ENCODE results near the gene LMO7. TPM values are rescaled to one million over a fixed set of nuclear protein-coding genes. Genes with fewer than 3 reads are reported as not detected.

LMO7 gene
- total and polyA plus RNA-seq, 2 donors from 2014 or later: 44.0 to 138 TPM

DNA sequence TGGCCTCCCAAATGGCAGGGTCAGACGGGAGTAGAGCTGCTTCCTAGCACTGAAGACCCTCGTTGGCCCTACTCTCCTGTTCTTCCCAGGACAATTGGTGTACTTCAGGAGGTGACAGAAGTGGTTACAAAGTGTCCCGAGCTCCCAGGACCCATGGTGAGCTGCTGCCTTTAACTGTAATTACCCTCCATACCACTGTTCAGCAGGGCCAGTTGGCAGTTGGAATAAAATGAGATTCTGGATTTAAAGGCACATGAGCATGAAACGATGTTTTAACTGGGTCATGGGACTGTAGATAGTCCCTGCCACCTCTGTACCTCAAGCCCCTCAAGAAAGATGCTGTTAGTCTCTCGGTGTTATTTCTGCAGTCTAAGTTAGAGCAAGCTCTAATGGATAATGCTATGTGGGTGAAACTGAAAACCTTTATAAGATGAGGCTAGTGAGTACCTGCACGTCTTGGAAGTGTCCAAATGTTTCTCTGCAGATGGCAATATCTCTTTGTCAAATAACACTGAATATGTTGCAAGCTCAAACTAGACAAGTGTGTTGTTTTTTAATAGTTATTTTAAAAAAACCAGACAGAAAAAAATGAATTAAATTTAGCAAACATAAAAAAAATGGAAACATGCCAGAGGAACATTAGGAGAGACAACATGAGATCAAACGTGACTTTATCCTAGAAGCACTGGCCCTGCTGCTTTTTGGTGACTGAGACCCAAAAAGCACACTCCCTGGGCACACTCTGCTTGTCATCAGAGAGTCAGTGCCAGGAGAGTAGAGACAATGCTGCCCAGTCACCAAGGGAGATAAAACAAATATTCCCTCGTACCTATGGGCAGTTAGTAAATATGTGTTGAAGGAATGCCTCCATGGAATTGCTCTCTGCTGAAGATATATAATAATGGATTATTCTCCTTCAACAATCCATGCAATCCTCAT lies 266.3 kb downstream of the LMO7 start:
- Histone ChIP-seq H3K36me3 (ENCODE audit: control insufficient read depth in 2 of 3, insufficient read depth in 3 of 3, low read length in 3 of 3) (no peaks in the 10 kb centered on the region), H3K27me3 (ENCODE audit: control insufficient read depth, insufficient read depth, low read length) (no peaks in the 10 kb centered on the region), H3K4me1 (ENCODE audit: control insufficient read depth in 2 of 3, insufficient read depth in 2 of 3, low read depth in 1 of 3, low read length in 3 of 3) (no peaks in the 10 kb centered on the region), H3K9me3 (ENCODE audit: control insufficient read depth in 2 of 3, insufficient read depth in 1 of 3, low read length in 3 of 3) (no peaks in the 10 kb centered on the region), H3K27ac (ENCODE audit: low read depth in 2 of 2, low read length in 2 of 2) (no peak overlapping the region), H3K9ac (ENCODE audit: low read length in 3 of 3) (no peak overlapping the region), H3K4me3 (ENCODE audit: low read length in 3 of 3) (no peak overlapping the region)
- intact Hi-C loops (cut with DNase I): no loop called here
- DNase-seq (no peak), FAIRE-seq (no peak)
- TF ChIP-seq, protein P1, sequence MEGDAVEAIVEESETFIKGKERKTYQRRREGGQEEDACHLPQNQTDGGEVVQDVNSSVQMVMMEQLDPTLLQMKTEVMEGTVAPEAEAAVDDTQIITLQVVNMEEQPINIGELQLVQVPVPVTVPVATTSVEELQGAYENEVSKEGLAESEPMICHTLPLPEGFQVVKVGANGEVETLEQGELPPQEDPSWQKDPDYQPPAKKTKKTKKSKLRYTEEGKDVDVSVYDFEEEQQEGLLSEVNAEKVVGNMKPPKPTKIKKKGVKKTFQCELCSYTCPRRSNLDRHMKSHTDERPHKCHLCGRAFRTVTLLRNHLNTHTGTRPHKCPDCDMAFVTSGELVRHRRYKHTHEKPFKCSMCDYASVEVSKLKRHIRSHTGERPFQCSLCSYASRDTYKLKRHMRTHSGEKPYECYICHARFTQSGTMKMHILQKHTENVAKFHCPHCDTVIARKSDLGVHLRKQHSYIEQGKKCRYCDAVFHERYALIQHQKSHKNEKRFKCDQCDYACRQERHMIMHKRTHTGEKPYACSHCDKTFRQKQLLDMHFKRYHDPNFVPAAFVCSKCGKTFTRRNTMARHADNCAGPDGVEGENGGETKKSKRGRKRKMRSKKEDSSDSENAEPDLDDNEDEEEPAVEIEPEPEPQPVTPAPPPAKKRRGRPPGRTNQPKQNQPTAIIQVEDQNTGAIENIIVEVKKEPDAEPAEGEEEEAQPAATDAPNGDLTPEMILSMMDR (IDR thresholded peaks at IDR 0.05; ENCODE audit: borderline replicate concordance, extremely low read depth, insufficient read depth): no peak

DNA sequence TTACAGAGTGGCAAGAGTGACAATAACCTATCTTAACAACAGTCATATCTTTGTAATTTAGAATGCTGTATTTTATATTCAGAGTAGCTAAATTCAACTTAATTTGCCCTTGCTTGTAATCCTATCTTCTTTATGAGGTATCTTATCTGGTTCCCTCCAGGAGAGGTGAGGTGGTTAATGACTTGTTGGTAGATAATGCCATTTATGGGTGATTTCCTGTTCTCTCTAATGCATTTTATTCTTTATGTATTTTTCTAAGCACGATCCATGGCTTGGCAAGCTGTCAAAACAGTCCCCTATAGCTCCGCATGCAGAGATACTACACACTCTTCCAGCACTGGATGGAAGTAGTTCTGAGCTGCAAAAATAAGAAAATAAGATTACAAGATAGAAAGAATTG lies 267.9 kb downstream of the LMO7 start:
- intact Hi-C loops (cut with DNase I): no loop called here
- no peak overlapping the region for H3K9ac ChIP-seq (ENCODE audit: low read length in 3 of 3)
- DNase-seq (no peak), FAIRE-seq (no peak)
- no peaks in the 10 kb centered on the region for H3K9me3 ChIP-seq (ENCODE audit: control insufficient read depth in 2 of 3, insufficient read depth in 1 of 3, low read length in 3 of 3)
- no peak overlapping the region for H3K4me3 ChIP-seq (ENCODE audit: low read length in 3 of 3)
- TF ChIP-seq, protein P1 (IDR thresholded peaks at IDR 0.05; ENCODE audit: borderline replicate concordance, extremely low read depth, insufficient read depth): no peak
- no peaks in the 10 kb centered on the region for H3K27me3 ChIP-seq (ENCODE audit: control insufficient read depth, insufficient read depth, low read length)
- no peak overlapping the region for H3K27ac ChIP-seq (ENCODE audit: low read depth in 2 of 2, low read length in 2 of 2)
- H3K36me3 ChIP-seq (ENCODE audit: control insufficient read depth in 2 of 3, insufficient read depth in 3 of 3, low read length in 3 of 3): no peaks in the 10 kb centered on the region
- H3K4me1 ChIP-seq (ENCODE audit: control insufficient read depth in 2 of 3, insufficient read depth in 2 of 3, low read depth in 1 of 3, low read length in 3 of 3): no peaks in the 10 kb centered on the region

DNA sequence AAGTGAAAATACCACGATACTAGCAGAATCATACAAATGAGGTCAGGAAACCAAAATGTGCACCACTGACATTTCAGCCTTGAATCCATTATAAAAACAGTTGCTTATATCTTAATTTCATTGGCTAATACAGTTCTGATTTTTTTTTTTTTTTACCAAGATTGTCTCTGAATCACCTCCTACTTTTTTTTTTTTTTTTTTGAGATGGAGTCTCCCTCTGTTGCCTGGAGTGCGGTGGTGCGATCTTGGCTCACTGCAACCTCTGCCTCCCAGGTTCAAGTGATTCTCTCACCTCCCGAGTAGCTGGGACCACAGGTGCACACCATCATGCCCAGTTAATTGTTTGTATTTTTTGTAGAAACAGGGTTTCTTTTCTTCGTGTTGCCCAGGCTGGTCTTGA lies 270.2 kb downstream of the LMO7 start:
- no peak overlapping the region for H3K9ac ChIP-seq (ENCODE audit: low read length in 3 of 3)
- DNase-seq (no peak), FAIRE-seq (no peak)
- no peaks in the 10 kb centered on the region for H3K9me3 ChIP-seq (ENCODE audit: control insufficient read depth in 2 of 3, insufficient read depth in 1 of 3, low read length in 3 of 3)
- H3K27me3 ChIP-seq (ENCODE audit: control insufficient read depth, insufficient read depth, low read length): no peaks in the 10 kb centered on the region
- H3K4me3 ChIP-seq (ENCODE audit: low read length in 3 of 3): no peak overlapping the region
- TF ChIP-seq, protein P1 (IDR thresholded peaks at IDR 0.05; ENCODE audit: borderline replicate concordance, extremely low read depth, insufficient read depth): no peak
- no peak overlapping the region for H3K27ac ChIP-seq (ENCODE audit: low read depth in 2 of 2, low read length in 2 of 2)
- intact Hi-C loops (cut with DNase I): no loop called here
- H3K36me3 ChIP-seq (ENCODE audit: control insufficient read depth in 2 of 3, insufficient read depth in 3 of 3, low read length in 3 of 3): no peaks in the 10 kb centered on the region
- no peaks in the 10 kb centered on the region for H3K4me1 ChIP-seq (ENCODE audit: control insufficient read depth in 2 of 3, insufficient read depth in 2 of 3, low read depth in 1 of 3, low read length in 3 of 3)
